GM18519 (cell line): ENCODE measurements around the gene PRR5L.
"Not testable (repeated sequence)": the region's sequence is repeated elsewhere in the genome, so short reads cannot be mapped to it uniquely, and the experiment has no call there.

ENCODE experiments used
- ATAC-seq: cut with Tn5 transposase; IDR thresholded peaks from one replicate; pipeline ENCODE4 v1.9.1; 2021; ENCODE audit warnings: mild to moderate bottlenecking, moderate library complexity; ENCODE audit not compliant: unreplicated experiment, low FRiP score

PRR5L gene

DNA sequence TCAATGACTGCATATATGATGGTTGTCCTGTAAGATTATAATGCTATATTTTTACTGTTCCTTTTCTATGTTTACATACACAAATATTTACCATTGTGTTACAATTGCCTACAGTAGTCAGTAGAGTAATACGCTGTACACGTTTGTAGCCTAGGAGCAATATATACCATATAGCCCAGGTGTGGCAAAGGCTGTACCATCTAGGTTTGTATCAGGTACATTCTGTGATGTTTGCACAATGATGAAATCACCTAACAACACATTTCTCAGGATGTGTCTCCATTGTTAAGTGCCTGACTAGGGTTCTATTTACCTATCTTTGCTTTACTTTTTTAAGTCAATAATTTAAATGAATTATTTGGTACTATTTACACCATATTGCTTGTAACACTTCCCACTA is 21.9 kb downstream of the PRR5L start:
- ATAC-seq = no peak

DNA sequence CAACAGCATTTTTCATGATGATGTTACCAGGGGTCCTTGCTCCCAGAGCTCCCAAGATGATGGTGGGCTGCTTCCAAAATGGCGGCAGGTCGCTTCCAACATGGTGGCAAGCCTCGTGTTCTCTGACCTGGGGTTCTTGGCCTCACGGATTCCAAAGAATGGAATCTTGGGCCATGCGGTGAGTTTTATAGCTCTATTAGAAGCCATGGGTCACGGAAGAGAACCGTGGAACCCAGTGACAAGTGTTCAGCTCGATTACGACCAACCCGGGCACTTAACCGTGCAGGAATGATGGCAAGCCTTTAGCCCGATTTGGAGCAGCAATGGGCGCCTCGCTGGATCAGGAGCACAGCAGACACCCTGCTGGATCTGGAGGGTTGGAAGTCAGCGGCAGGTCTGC is 28.9 kb downstream of the PRR5L start:
- ATAC-seq = not testable (repeated sequence)

DNA sequence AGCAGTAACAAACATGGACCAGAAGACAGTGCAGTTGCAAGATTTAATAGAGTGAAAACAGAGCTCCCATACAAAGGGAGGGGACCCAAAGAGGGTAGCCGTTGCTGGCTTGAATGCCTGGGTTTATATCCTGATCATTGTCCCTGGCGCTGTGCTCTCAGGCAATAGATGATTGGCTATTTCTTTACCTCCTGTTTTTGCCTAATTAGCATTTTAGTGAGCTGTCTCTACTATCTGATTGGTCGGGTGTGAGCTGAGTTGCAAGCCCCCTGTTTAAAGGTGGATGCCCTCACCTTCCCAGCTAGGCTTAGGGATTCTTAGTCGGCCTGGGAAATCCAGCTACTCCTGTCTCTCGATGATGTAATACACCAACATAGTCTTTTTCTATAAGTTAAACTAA is 29.3 kb downstream of the PRR5L start:
- not testable (repeated sequence) for ATAC-seq

DNA sequence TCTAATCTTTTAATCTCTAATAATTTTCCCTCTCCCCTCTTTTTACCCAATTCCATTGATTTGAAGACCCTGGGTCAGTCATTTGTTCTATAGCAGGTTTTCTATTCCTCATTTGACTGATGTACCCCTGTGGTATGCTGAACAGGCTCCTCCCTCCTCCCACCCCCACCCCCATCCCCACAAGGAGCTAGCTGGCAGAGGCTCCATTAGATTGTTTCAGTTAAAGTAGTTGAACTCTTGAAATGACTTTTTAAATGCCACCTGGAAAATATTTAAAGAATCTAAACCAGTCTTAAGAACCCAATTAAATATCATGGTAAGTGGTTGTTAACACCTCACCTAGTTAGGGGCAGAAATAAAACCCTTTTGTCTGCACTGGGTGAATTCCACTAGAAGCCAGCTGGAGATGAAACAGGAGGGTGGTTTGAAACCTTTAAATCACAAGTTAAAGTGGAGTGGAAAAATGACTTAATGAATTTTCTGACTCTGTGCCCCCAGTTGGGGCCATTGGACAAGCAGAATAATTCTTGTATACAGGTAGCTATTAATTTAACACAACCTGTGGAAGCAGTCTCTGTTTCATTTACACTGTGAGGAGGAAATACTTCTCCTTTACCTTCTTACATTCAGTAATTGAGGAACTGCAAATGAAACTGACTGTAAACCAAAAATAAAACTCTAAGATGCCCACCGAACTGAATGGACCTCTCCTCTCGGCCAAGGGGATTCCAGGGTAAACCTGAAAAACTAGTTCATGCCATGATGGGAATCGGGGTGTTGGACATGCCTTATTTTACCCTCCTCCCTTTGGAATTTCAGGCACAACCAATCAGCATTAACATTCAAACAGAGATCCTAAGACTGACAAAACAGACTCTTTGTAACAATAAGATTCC is 30.7 kb downstream of the PRR5L start:
- peak; percentile 72 for ATAC-seq

DNA sequence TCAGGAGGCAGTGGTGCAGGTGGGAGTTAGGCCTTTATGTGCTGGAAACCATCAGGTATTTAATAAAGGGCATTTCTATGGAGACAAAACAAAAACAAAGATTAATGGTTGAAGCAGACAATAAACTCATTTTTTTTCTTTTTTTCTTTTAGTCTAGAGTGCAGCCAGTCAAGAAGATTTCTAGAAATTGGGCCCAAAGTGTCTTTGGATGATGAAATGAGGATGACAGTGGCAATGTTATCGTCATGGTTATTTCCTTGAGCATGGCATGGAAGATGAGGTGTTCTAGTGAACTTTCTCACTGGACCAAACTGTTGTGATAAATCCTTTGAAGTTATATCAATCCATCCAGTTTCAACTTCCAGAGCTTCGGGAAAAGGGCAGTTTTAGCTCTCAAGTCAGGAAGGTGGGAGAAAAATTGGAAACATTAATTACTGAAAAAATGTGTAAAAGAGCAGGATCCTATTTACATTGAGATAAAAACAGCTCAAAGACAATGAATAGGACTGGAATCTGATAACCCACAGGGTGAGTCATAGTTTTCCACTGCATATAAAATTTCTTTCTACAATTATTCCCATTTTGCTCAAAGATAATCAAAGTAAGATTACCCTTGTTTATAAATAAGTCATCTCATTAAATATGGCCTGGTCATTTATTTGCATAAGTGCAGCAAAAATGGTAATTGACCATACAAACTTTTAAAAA is 33.0 kb downstream of the PRR5L start:
- no peak for ATAC-seq

DNA sequence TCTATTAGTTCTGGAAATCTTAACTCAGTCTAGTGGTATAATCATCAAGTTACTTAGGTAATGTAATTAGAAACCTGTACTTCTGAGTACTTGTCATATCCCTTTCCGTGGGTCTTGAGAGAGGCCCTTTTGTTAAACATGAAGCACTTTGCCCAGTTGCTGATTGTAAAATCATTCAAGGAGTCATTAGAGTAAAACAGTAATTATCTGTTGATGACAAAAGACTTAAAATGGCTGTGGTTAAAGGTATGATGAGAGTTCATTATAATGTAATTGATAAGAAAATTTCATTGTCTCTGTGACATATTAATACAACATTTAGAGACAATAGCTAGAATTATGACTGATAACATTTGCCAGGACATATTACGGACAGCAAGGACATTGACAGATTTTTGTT is 34.3 kb downstream of the PRR5L start:
- ATAC-seq = no peak

DNA sequence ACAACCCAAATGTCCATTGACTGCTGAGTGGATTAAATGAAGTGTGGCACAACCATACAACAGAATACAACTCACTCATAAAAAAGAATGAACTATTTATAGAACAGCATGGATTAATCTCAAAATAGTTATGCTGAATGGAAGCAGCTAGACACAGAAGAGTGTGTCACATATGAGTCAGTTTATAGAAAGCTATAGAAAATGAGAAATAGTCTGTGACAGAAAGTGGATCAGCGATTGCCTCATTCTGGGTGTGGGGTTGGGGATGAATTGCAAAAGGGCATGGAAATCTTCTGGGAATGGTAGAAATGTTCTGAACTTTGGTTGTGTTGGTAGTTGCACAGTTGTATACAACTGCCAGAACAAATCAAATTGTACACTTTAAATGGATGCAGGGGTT is 37.4 kb downstream of the PRR5L start:
- ATAC-seq = no peak

DNA sequence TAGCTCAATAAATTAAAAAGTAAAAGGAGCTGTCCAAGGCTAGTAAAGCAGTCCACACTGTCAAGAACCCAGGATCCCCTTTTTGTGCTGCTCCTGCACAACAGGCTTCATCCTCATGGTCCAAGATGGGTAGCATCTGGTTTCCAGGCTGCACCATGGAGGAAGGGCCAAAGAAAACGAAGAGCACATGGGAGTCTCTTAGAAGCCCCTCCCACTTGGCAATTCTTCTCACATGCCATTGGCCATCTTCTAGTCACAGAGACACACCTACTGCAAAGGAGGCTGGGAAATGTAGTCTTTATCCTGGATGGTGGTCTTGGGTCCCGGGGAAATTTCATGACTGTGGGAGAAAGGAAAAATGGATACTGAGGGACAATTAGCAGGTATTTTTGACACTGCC is 37.8 kb downstream of the PRR5L start:
- ATAC-seq = no peak

DNA sequence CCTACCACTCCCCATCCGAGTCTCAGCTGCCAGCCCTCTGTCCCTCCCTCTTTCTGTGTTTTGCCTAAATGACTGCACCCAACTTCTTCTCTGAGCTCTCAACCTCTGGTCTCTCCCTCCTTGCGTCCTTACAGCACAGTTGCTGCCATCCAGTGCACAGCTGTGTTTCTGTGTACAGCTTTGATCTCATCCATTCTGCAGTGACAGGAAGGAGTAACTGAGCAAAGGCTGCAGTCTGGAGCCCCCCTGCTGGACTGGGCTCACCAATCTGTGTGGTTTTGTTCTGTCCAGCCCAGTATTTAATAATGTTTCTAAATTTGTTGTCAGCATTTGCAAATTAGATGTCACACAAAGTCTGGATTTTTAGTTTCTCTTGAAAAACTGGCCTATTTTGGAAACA is 43.8 kb downstream of the PRR5L start:
- no peak for ATAC-seq

DNA sequence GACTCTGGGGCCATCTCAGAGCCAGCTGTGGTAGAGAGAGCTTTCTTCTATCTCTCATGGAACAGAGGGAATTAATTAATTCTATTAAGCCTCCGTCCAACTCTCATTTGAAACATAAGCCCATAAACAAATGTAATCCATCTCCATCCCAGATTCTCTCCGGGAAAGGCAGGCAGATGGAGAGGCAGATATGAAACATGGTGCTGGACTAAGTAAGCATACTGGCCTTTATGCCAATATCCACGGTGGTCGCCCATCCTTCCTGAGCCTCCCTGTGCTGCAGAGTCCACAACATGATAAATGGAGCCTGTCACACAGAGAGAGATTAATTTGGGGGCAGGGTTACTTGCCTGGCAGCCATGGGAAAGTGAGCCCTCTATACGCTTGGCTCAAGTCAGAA is 44.8 kb downstream of the PRR5L start:
- ATAC-seq = no peak

DNA sequence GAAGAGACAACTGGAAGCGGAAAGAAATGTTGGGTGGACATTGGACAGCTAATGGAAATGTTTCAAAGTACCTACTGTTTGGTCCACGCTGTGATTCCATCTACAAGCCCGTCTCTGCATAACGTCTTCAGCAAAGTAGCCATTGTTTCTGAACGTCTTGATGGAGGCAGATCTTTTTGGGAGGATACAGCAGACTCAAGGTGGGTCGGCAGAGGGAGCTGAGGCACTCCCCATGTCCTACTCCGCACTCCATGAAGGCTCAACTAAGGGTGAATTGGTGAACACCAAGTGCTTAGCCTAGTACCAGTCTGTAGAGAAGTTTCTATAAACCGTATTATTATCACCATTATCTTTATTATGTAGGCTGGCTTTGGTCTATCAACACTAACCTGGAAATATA is 45.8 kb downstream of the PRR5L start:
- ATAC-seq = no peak

DNA sequence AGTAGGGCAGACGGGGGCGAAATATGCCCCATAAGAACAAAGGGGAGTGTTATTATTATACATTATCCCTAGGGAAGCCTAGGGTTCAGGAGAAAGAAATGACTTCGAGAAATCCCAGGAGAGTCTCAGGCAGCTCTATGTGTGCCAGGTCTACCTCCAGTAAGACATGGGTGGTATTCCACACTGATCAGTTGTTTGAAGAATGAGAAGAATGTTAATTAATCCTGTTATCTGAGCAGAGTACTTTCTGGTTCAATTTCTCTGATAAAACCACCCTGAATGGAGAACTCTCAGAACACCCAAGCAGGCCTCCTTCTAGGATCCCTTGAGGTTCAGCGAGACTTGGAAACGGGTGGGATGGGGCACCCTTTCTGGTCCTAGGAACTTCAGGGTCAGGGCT is 46.2 kb downstream of the PRR5L start:
- no peak for ATAC-seq

DNA sequence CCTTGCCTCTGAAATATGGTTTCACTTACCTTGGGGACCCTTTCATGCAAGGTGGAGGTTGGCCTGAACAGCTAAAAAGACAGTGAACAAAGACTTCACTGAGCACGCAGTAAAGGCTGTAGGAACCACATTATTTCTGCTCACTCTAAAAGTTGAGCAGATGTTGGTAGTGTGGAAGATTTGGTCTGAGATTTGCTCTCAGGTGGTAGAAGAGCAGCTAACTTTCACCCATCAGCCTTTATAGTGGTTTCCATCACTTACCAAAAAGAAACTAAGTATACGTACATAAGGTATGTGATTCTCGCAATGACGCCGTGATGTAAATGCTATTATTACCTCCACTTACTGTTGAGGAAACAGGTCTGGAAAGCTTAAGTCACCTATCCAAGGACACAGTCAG is 47.3 kb downstream of the PRR5L start:
- no peak for ATAC-seq

DNA sequence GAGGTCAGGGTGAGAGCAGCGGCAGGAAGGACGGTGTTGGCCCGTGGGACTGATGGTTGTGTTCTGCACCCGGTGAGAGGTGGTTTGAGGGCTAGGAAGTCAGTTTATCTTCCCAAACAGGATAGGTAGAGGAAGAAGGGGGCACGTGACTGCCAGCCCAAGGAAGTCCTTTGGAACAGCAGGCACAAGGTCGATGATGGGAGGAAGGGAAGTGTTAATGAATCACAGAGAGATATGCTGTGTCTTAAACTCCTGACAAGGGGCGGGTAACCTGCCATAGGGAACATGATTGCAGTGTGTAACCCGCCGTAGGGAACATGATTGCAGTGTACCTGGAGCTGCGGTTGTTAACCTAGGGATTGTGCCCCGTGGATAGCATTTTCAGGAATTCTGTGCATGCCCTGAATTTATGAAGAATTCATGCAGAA is 49.0 kb downstream of the PRR5L start:
- ATAC-seq = no peak

DNA sequence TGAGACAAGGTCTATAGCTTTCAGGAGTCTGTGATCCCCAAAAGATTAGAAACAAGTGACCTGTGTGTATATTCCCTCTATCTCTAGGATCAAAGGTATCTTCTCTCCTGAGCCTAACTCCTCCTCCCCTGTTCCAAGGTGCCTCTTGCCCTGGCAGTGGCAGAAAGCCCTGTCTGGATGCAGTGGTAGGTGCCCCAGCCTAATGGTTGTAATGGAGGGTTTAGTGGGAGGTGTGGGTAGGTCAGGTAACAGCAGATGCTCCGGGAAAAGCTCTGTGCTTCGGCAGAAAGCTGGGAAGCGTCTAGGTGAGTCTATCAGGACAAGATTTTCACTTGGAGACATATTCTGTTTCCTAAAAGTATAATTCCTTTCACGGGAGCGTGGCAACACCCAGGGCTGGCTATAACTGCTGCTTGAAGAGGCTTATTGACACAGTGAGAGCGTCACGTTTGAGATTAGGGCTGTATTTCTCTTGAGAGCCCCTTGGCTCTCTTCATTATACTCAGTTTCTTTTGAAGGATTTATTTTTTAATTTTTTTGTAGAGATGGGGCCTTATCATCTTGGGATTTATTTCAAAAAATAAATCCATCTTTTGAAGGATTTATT is 49.5 kb downstream of the PRR5L start:
- no peak for ATAC-seq

DNA sequence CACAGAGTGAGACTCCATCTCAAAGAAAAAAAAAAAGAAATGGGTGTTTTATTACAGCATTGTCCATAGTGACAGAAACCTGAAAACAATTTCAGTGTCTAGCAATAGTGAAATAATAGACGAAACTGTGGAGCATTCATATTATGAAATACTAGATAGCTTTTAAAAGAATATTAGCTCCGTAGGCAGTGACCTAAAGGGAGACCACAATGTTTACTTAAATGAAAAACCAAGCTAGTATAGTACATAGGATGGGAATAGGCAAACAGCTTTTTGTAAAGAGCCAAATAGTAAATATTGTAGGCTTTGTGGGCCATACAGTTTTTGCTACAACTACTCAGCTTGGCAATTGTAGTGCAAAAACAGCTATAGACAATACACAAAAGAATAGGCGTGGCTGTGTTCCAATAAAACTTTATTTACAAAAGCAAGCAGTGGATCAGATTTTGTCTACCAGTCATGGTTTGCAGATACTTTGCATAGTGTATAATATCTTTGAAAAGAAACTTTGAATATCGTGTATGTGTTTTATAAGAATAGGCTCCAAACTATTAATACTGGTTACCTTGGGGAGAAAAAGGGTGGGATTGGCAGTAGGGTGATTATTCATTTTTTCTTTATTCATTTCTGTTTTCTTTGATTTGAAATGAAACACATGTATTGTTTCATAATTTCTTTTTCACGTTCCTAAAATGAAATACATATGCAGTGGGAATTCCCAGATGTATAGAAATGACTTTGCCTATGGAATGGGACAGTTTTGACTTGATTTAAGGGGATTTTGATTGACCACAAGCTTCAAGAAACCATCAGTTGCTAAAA is 50.7 kb downstream of the PRR5L start:
- no peak for ATAC-seq

DNA sequence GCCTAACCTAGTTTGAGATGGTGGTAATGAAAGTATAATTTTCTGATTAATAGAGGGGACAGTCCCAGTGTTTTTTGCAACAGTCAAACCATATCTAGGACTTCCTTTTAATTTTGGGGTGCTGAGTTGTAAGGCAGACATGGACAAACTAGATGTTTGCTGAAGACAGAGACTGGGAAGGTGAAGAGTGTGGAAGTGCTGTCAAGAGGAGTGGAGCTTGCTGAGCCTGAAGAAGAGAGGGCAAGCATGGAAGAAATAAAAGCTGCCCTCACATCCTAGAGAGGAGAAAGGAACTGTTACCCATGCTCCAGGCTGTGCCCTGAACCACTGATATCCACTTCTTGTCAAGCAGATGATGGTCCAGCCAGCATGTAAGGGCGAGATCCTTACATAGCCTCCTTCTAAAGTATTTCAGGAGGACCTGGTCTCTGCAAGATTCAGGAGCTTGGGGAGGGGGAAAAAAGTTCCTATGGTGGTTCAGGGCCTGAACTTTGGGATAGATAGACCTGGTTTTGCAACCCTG is 51.4 kb downstream of the PRR5L start:
- ATAC-seq = no peak

DNA sequence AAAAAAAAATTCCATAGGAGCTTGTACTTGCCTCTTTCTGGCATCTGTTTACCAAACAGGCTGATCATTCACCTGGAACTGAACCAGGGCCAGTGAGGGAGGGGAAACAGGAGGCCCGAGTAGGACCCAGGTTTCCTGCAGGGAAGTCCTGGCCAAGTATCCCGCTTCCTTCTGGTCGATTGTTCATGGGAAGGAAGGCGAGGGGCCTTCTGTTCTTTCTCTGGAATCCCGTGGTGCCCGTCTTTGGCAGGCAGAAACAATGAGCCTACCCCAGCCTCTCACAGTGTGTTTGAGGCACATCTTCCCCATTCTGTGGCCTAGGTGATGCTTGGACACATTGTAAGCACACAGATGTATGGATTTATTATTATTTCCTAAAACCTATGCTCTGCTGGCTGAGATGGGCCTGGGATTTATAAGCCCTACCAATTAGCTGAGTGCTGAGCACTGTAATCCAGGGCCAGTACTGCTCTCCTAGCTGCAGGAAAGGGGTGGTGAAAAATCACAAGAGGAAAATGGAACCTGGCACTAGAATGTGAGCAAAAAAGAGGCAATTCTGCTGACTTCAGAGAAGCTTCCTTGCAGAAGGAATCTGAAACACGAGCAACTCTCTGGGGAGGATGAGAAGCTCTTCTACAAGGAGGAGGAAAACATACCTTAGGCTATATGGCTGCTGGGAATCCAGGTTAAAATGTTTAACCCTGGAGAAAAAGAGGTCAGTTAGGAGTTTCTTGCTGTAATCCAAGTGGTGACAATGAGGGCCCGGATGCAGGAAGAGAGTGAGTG is 53.5 kb downstream of the PRR5L start:
- ATAC-seq = no peak

DNA sequence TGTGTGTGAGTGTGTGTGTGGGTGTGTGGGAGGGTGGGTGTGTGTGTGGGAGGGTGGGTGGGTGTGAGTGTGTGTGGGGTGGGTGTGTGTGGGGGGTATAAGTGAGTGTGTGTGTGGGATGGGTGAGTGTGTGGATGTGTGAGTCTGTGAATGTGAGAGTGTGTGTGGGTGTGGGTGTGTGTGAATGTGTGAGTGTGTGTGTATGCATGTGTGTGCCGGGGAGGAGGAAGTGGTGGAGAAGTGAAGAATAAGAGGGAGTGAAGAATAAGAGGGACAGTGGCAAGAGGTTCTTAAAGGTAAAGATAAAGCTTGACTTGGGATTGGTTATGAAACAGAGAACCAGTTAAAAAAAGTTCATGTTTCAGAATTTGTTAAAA is 54.0 kb downstream of the PRR5L start:
- no peak for ATAC-seq

DNA sequence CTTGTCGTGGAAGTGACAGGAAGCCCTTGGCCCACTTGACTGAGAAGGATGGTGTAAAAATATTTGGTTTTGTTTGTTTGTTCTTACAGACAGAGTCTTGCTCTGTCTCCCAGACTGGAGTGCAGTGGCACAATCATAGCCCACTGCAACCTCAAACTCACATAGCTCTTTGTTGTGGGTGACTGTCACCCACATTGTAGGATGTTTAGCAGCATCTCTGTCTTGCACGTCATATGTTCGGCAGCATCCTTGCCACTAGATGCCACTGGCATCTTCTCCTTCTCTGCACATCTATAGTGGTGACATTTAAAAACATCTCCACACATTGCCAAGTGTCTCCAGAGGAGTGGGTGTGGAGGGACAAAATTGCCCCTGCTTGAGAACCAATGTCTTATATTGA is 56.8 kb downstream of the PRR5L start:
- ATAC-seq = no peak
